IMR-90 (cell line): ENCODE data around the gene PLCH1. TPM values are rescaled to one million over a fixed set of nuclear protein-coding genes. Genes with fewer than 3 reads are reported as not detected.

Source experiments
- ATAC-seq: fragments of 200-7000 bp; cut with Tn5 transposase; 2 replicates; pipeline ENCODE4 v1.9.1; 2020; ENCODE audit warnings: low read depth, mild to moderate bottlenecking, moderate library complexity
- BruUV-seq: library from RNA; stranded (reverse); fragments of 400-500 nt; replicated peaks from 2 replicates; lab custom pipeline; 2021; lab: Mats Ljungman, UMichigan
- CTCF ChIA-PET: fragments of 300-600 bp; formaldehyde crosslinking; extraction: SDS; loops from one replicate; lab custom pipeline; 2021; ENCODE audit warnings: antibody characterized with exemption; lab: Yijun Ruan, JAX
- POLR2A ChIA-PET: fragments of 300-600 bp; sonication (Branson Sonifier 250); formaldehyde crosslinking; loops from one replicate; lab custom pipeline; 2022; ENCODE audit warnings: antibody characterized with exemption; ENCODE audit not compliant: unreplicated experiment; lab: Charles Lee
- DNase-seq: peaks from one replicate; pipeline ENCODE4 v3.0.0; 2013
- H2AFZ ChIP-seq: replicated peaks from 2 replicates; pipeline ENCODE3; 2013; ENCODE audit warnings: low read length, mild to moderate bottlenecking; ENCODE audit not compliant: poor library complexity
- H2AK5ac ChIP-seq: 2 replicates; pipeline ENCODE4 v1.6.1; 2013; ENCODE audit warnings: low read depth, low read length, inconsistent platforms
- H2AK9ac ChIP-seq: replicated peaks from 2 replicates; pipeline ENCODE3; 2013; ENCODE audit warnings: mild to moderate bottlenecking, low read depth, low read length, moderate library complexity; ENCODE audit not compliant: poor library complexity
- H2BK120ac ChIP-seq: 2 replicates; pipeline ENCODE4 v1.6.1; 2013; ENCODE audit warnings: low read depth, low read length, inconsistent platforms
- H2BK15ac ChIP-seq: 3 replicates; pipeline ENCODE4 v1.6.1; 2013; ENCODE audit warnings: low read depth, low read length, inconsistent platforms
- H2BK20ac ChIP-seq: 2 replicates; pipeline ENCODE4 v1.6.1; 2013; ENCODE audit warnings: low read depth, mild to moderate bottlenecking, inconsistent platforms, low read length, moderate library complexity
- H2BK5ac ChIP-seq: 2 replicates; pipeline ENCODE4 v1.6.1; 2013; ENCODE audit warnings: mild to moderate bottlenecking, low read depth, low read length, inconsistent platforms; ENCODE audit not compliant: poor library complexity, severe bottlenecking
- H3K14ac ChIP-seq: replicated peaks from 2 replicates; pipeline ENCODE4 v1.6.1; 2013; ENCODE audit warnings: low read depth, low read length, inconsistent platforms
- H3K18ac ChIP-seq: 2 replicates; pipeline ENCODE4 v1.6.1; 2013; ENCODE audit warnings: low read depth, low read length, control low read depth
- H3K23ac ChIP-seq: 2 replicates; pipeline ENCODE4 v1.6.1; 2013; ENCODE audit warnings: low read depth, low read length, inconsistent platforms
- H3K27ac ChIP-seq: 2 replicates; pipeline ENCODE4 v1.5.1; 2013; ENCODE audit warnings: mild to moderate bottlenecking, control low read depth, low read length; ENCODE audit not compliant: insufficient read depth
- H3K27me3 ChIP-seq: 2 replicates; pipeline ENCODE4 v1.6.1; 2013; ENCODE audit warnings: low read length; ENCODE audit not compliant: control insufficient read depth, insufficient read depth
- H3K36me3 ChIP-seq: 2 replicates; pipeline ENCODE4 v1.6.1; 2013; ENCODE audit warnings: low read length, mixed read lengths; ENCODE audit not compliant: control insufficient read depth, insufficient read depth
- H3K4ac ChIP-seq: 2 replicates; pipeline ENCODE4 v1.6.1; 2013; ENCODE audit warnings: low read depth, low read length, inconsistent platforms
- H3K4me1 ChIP-seq: 2 replicates; pipeline ENCODE4 v1.6.1; 2013; ENCODE audit warnings: low read length, mixed read lengths; ENCODE audit not compliant: control insufficient read depth, insufficient read depth
- H3K4me2 ChIP-seq: 2 replicates; pipeline ENCODE4 v1.6.1; 2013; ENCODE audit warnings: low read depth, mild to moderate bottlenecking, control low read depth, low read length, moderate library complexity
- H3K4me3 ChIP-seq: 2 replicates; pipeline ENCODE4 v1.5.1; 2013; ENCODE audit warnings: low read depth, mild to moderate bottlenecking, control low read depth, low read length, moderate library complexity; ENCODE audit not compliant: insufficient read depth
- H3K56ac ChIP-seq: 2 replicates; pipeline ENCODE4 v1.6.1; 2013; ENCODE audit warnings: low read length, inconsistent platforms; ENCODE audit not compliant: insufficient read depth; ENCODE audit errors: extremely low read depth
- H3K79me1 ChIP-seq, 2 experiments: 2 replicates each; pipeline ENCODE4 v1.6.1; 2013; ENCODE audit warnings: low read length in 2 of 2, inconsistent platforms in 1 of 2, low read depth in 1 of 2
- H3K9ac ChIP-seq: 2 replicates; pipeline ENCODE4 v1.6.1; 2013; ENCODE audit warnings: low read depth, low read length, control low read depth
- H3K9me1 ChIP-seq: 2 replicates; pipeline ENCODE4 v1.6.1; 2013; ENCODE audit warnings: low read length, inconsistent platforms; ENCODE audit not compliant: insufficient read depth
- H3K9me3 ChIP-seq: 2 replicates; pipeline ENCODE4 v1.6.1; 2013; ENCODE audit warnings: low read length; ENCODE audit not compliant: control insufficient read depth, insufficient read depth
- H4K20me1 ChIP-seq: 2 replicates; pipeline ENCODE4 v1.6.1; 2013; ENCODE audit warnings: low read length, inconsistent platforms; ENCODE audit not compliant: insufficient read depth
- H4K5ac ChIP-seq: 2 replicates; pipeline ENCODE4 v1.6.1; 2013; ENCODE audit warnings: mild to moderate bottlenecking, low read depth, low read length, control low read depth
- H4K8ac ChIP-seq, 2 experiments: 2 replicates each; pipeline ENCODE4 v1.6.1; 2013; ENCODE audit warnings: low read depth in 2 of 2, low read length in 2 of 2, control low read depth in 1 of 2, inconsistent platforms in 1 of 2
- H4K91ac ChIP-seq: 2 replicates; pipeline ENCODE4 v1.6.1; 2013; ENCODE audit warnings: low read depth, low read length, inconsistent platforms; ENCODE audit not compliant: insufficient read depth
- MAZ ChIP-seq: IDR thresholded peaks from 2 replicates; pipeline ENCODE4 v1.6.1; 2012; ENCODE audit warnings: low read depth, mild to moderate bottlenecking, low read length, improper control_type of control experiment, moderate library complexity, borderline replicate concordance
- WGBS, 2 experiments: methylation state at CpG; one replicate each; pipeline versions ENCODE4 v1.1.5 to v1.1.7; 2013; ENCODE audit warnings: missing lambda C conversion rate in 2 of 2; ENCODE audit not compliant: insufficient read length in 1 of 2; ENCODE audit errors: extremely low coverage in 2 of 2; 5-methylcytosine and 5-hydroxymethylcytosine counted together
- dilution Hi-C: fragments of 300-500 bp; cut with HindIII; formaldehyde crosslinking; loops from one replicate; pipeline ENCODE4 v1.14.3; 2018; ENCODE audit warnings: low sequenced_read_pairs; ENCODE audit not compliant: unreplicated experiment
- in situ Hi-C: fragments of 300-500 bp; cut with MboI; formaldehyde crosslinking; loops from 3 replicates; pipeline ENCODE4 v1.14.3; 2019; ENCODE audit warnings: low sequenced_read_pairs, inconsistent platforms, mixed read lengths
- intact Hi-C: fragments of 100-400 bp; cut with micrococcal nuclease; formaldehyde crosslinking; loops from 2 replicates; pipeline ENCODE4 v1.10.0; 2022
- polyA plus RNA-seq, 3 experiments: library from polyadenylated mRNA; depleted of rRNA; stranded (reverse); fragments of >200 nt; gene quantifications; 2 replicates each; pipeline ENCODE4 v1.2.3, GENCODE V29; 2012; ENCODE audit warnings: low replicate concordance in 1 of 3
- total RNA-seq: library from RNA; depleted of rRNA; stranded (reverse); fragments of >200 nt; gene quantifications from 2 replicates; pipeline ENCODE4 v1.2.3, GENCODE V29; 2012

The PLCH1 gene
- total and polyA plus RNA-seq, 2 of the 4 experiments (the other 2 are of a cell fraction), result not detected

DNA sequence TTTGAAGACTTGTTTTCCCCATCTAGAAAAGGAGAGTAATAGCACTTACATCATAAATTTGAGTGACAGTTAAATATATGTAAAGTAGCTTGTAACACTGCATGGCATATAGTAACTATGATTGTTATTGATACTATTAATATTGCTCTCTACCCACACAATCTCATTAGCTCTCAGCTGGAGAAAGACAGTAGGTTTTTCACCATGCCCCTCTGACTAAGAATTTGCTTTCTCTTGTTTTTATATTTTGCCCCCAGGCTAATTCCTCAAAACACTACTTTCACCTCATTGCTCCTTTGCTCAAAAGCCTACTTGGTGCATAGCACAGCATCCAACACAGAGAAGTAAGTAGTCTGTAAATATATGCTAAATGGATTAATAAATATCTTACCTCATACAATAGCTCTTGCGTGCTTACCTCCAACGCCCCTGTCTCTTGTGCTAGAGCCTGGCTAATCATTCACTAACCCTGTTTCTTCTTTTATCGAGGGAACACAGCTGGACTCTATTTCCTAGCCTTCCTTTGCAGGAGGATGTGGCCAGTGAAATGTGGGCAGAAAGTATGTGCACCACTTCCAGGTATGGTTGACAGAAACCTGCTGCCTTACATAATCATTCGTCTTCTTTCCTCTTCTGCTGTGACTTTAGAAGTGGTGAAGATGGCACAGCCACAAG is 190.0 kb downstream of the PLCH1 start:
- H3K4me1 ChIP-seq, result no peaks in the 10 kb centered on the region
- no peaks in the 10 kb centered on the region for H3K36me3 ChIP-seq
- no peak overlapping the region for H3K4ac ChIP-seq
- no peak overlapping the region for H4K5ac ChIP-seq
- no peak overlapping the region for H3K4me3 ChIP-seq
- in situ Hi-C loops, result no loop called here
- no peak overlapping the region for H3K23ac ChIP-seq
- BruUV-seq, result no TSS peak
- intact Hi-C loops, result no loop called here
- H3K9me3 ChIP-seq, result no peaks in the 10 kb centered on the region
- ATAC-seq (no peak), DNase-seq (no peak)
- WGBS, 2 experiments, result no CpG with 5 or more reads among the region's 4 CpGs
- no peak for TF ChIP-seq MAZ
- H2AK5ac ChIP-seq, result no peak overlapping the region
- H4K20me1 ChIP-seq, result no peaks in the 10 kb centered on the region
- H2BK20ac ChIP-seq, result no peak overlapping the region
- no peak overlapping the region for H3K9ac ChIP-seq
- H3K27me3 ChIP-seq, result no peaks in the 10 kb centered on the region
- H3K9me1 ChIP-seq, result no peaks in the 10 kb centered on the region
- CTCF ChIA-PET, result no interaction called here
- H4K91ac ChIP-seq, result no peak overlapping the region
- no peak overlapping the region for H2AFZ ChIP-seq
- POLR2A ChIA-PET, result no interaction called here
- dilution Hi-C loops, result no loop called here
- no peak overlapping the region for H2BK120ac ChIP-seq
- H3K79me1 ChIP-seq, result no peaks in the 10 kb centered on the region
- H2BK15ac ChIP-seq, result no peak overlapping the region
- H3K27ac ChIP-seq, result no peak overlapping the region
- H2AK9ac ChIP-seq, result no peak overlapping the region
- no peak overlapping the region for H4K8ac ChIP-seq
- H2BK5ac ChIP-seq, result no peak overlapping the region
- no peak overlapping the region for H3K4me2 ChIP-seq
- H3K56ac ChIP-seq, result no peak overlapping the region
- no peak overlapping the region for H3K18ac ChIP-seq
- no peak overlapping the region for H3K14ac ChIP-seq
